Chondrocyte (in vitro differentiated cells): ENCODE data around the gene TGFB3. TPM values are rescaled to one million over a fixed set of nuclear protein-coding genes. Genes with fewer than 3 reads are reported as not detected.

Experiments
- DNase-seq: peaks from one replicate; pipeline ENCODE4 v3.0.0; 2021; ENCODE audit warnings: mixed read lengths, low spot score
- H3K27ac Mint-ChIP-seq: one replicate; pipeline ENCODE4 v1.8.0; 2021; ENCODE audit warnings: mild to moderate bottlenecking, moderate library complexity, mixed read lengths; ENCODE audit not compliant: unreplicated experiment
- H3K27me3 Mint-ChIP-seq: 2 replicates; pipeline ENCODE4 v1.8.0; 2021; ENCODE audit warnings: low read depth, mixed read lengths
- H3K36me3 Mint-ChIP-seq: 2 replicates; pipeline ENCODE4 v1.8.0; 2021; ENCODE audit warnings: low read depth, mixed read lengths
- H3K4me1 Mint-ChIP-seq: 2 replicates; pipeline ENCODE4 v1.8.0; 2021; ENCODE audit warnings: low read depth, mild to moderate bottlenecking, mixed read lengths
- H3K4me3 Mint-ChIP-seq: one replicate; pipeline ENCODE4 v1.8.0; 2021; ENCODE audit warnings: mild to moderate bottlenecking, moderate library complexity, mixed read lengths; ENCODE audit not compliant: unreplicated experiment
- H3K9me3 Mint-ChIP-seq: 2 replicates; pipeline ENCODE4 v1.8.0; 2021; ENCODE audit warnings: low read depth, mixed read lengths
- total RNA-seq: library from RNA; stranded (reverse); gene quantifications from 3 replicates; pipeline ENCODE4 v1.2.1, GENCODE V29; 2021
- TF ChIP-seq, protein P1 (sequence below): fragments of 200-600 bp; sonication (generic); IDR thresholded peaks from 2 replicates; pipeline ENCODE4 v1.5.0; 2021; ENCODE audit warnings: antibody characterized with exemption, mild to moderate bottlenecking, moderate library complexity

TGFB3 gene
- total RNA-seq, 1 donor from 2014 or later = 200 TPM

DNA sequence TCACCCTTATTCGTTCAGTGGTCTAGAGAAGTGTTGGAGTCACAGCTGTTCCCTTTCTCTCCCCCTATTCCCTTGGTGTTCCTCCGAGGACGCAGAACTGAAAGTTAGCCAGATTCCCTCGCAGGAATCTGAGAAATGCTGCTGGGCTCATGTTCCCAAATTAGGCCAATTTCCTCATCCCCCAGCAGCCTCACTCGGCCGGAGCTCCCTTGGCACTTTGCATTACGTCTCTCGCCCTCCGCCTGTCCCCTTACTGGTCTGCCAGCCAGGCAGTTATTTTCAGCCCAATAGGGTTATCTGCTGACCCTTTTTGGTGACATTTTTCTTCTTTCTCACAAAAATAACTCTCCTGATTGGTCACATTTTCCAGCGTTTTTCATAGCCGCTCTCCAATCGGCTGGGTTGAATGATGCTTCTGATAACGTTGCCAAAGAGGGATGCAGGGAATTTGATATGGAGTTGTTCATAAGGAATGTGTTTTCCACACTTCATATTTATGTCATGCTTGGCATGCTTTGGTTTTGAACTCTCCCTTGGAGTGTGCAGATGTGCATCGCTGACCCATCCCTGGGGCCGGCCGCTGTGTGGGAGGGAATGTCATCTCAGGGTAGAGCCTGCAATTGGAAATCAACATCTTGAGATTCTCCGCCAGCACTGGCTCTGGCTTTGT is 13.7 kb upstream of the TGFB3 start:
- no peak for DNase-seq
- peaks cover 27% of the 10 kb centered on the region for H3K36me3 Mint-ChIP-seq

GRCh38 chr14:75993567-75994041 is 11.8 kb upstream of the TGFB3 start:
- no peaks in the 10 kb centered on the region for H3K9me3 Mint-ChIP-seq
- TF ChIP-seq, protein P1, sequence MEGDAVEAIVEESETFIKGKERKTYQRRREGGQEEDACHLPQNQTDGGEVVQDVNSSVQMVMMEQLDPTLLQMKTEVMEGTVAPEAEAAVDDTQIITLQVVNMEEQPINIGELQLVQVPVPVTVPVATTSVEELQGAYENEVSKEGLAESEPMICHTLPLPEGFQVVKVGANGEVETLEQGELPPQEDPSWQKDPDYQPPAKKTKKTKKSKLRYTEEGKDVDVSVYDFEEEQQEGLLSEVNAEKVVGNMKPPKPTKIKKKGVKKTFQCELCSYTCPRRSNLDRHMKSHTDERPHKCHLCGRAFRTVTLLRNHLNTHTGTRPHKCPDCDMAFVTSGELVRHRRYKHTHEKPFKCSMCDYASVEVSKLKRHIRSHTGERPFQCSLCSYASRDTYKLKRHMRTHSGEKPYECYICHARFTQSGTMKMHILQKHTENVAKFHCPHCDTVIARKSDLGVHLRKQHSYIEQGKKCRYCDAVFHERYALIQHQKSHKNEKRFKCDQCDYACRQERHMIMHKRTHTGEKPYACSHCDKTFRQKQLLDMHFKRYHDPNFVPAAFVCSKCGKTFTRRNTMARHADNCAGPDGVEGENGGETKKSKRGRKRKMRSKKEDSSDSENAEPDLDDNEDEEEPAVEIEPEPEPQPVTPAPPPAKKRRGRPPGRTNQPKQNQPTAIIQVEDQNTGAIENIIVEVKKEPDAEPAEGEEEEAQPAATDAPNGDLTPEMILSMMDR = no peak
- H3K27ac Mint-ChIP-seq = peak overlapping the region; percentile 65
- H3K4me3 Mint-ChIP-seq = no peak overlapping the region
- no peaks in the 10 kb centered on the region for H3K27me3 Mint-ChIP-seq
- H3K4me1 Mint-ChIP-seq = peaks cover 49% of the 10 kb centered on the region
- H3K36me3 Mint-ChIP-seq = peaks cover 26% of the 10 kb centered on the region
- no peak for DNase-seq

More for the DNA sequence above, 13.7 kb upstream of the TGFB3 start:
- peak overlapping the region; percentile 3 for H3K4me3 Mint-ChIP-seq
- peak overlapping the region; percentile 75 for H3K27ac Mint-ChIP-seq
- no peaks in the 10 kb centered on the region for H3K27me3 Mint-ChIP-seq
- TF ChIP-seq, protein P1 = no peak
- H3K9me3 Mint-ChIP-seq = no peaks in the 10 kb centered on the region
- H3K4me1 Mint-ChIP-seq = peaks cover 44% of the 10 kb centered on the region

DNA sequence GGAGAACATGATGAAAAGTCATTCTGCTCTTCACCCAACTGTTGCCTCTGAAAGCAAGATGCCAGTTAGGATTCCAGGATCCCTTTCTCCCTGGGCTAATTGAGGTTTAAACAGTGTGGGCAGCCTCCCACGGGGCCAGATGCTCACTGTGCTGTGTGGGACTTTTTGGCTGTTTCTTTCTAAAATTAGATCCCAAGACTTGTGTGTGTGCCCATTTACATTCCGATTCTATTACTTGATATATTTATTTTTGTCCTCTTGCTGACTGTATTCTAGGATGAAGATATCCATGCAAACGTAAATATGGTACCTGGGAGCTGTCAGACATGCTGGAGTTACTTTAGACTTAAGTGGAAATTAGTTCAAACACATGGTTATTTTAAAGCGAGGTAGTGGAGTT is 10.0 kb upstream of the TGFB3 start:
- H3K36me3 Mint-ChIP-seq = peaks cover 15% of the 10 kb centered on the region
- DNase-seq = no peak
- no peaks in the 10 kb centered on the region for H3K9me3 Mint-ChIP-seq
- no peaks in the 10 kb centered on the region for H3K27me3 Mint-ChIP-seq
- H3K4me1 Mint-ChIP-seq = peaks cover 50% of the 10 kb centered on the region
- no peak overlapping the region for H3K4me3 Mint-ChIP-seq
- peak overlapping the region; percentile 91 for H3K27ac Mint-ChIP-seq
- TF ChIP-seq, protein P1 = no peak

- DNase-seq = no peak
- Mint-ChIP-seq H3K4me1 (peaks cover 51% of the 10 kb centered on the region), H3K36me3 (peaks cover 15% of the 10 kb centered on the region), H3K4me3 (no peak overlapping the region), H3K9me3 (no peaks in the 10 kb centered on the region), H3K27ac (no peak overlapping the region), H3K27me3 (no peaks in the 10 kb centered on the region)
- TF ChIP-seq, protein P1 = no peak
Observed at GRCh38 chr14:75990297-75990696, 8.5 kb upstream of the TGFB3 start.

- Mint-ChIP-seq H3K27me3 (no peaks in the 10 kb centered on the region), H3K36me3 (peaks cover 13% of the 10 kb centered on the region), H3K27ac (no peak overlapping the region), H3K4me3 (no peak overlapping the region), H3K4me1 (peaks cover 44% of the 10 kb centered on the region), H3K9me3 (no peaks in the 10 kb centered on the region)
- no peak for DNase-seq
- TF ChIP-seq, protein P1 = no peak
Observed at GRCh38 chr14:75989134-75989533, 7.3 kb upstream of the TGFB3 start.
